ENCODE measurements around the gene GLP1R. TPM values are rescaled to one million over a fixed set of nuclear protein-coding genes. Genes with fewer than 3 reads are reported as not detected.

GLP1R gene
- total RNA-seq, 1 experiment from 2014 or later = 0.85 TPM

- no peak overlapping the region for H3T11ph ChIP-seq (ENCODE audit: low read length)
- H4K5ac ChIP-seq (ENCODE audit: insufficient read length, low read depth, low read length) = no peak overlapping the region
- no peak overlapping the region for H4K8ac ChIP-seq (replicated peaks; ENCODE audit: insufficient read length, low read depth, low read length)
- H2AK5ac ChIP-seq (ENCODE audit: insufficient read length, low read length) = no peak overlapping the region
- H3K23ac ChIP-seq (ENCODE audit: insufficient read length, low read depth, low read length) = no peak overlapping the region
- H4K20me1 ChIP-seq (ENCODE audit: control insufficient read depth, insufficient read depth, insufficient read length) = peaks cover 2% of the 10 kb centered on the region
- no peak overlapping the region for H2BK20ac ChIP-seq (ENCODE audit: low read depth, low read length, poor library complexity, severe bottlenecking)
- H3K27ac ChIP-seq (ENCODE audit: insufficient read length, low read depth, low read length) = no peak overlapping the region
- no peaks in the 10 kb centered on the region for H3K23me2 ChIP-seq (ENCODE audit: insufficient read length, low read depth, low read length, poor library complexity, severe bottlenecking)
- no peaks in the 10 kb centered on the region for H3K79me1 ChIP-seq (ENCODE audit: insufficient read depth, low read depth, low read length, poor library complexity, severe bottlenecking)
- H3K56ac ChIP-seq (ENCODE audit: insufficient read length, low read depth, low read length) = no peak overlapping the region
- peaks cover 14 to 15% of the 10 kb centered on the region in 2 experiments for H3K4me1 Mint-ChIP-seq
- H2BK120ac ChIP-seq (ENCODE audit: low read depth, low read length, poor library complexity, severe bottlenecking) = no peak overlapping the region
- no peaks in the 10 kb centered on the region for H3K36me3 Mint-ChIP-seq (ENCODE audit: insufficient read depth in 1 of 3, low read depth in 3 of 3)
- no peaks in the 10 kb centered on the region for H3K9me3 ChIP-seq (ENCODE audit: control insufficient read depth, low read depth, low read length)
- H3K27me3 ChIP-seq (ENCODE audit: insufficient read depth, low read length) = no peaks in the 10 kb centered on the region
- no peak overlapping the region for H3K4me3 Mint-ChIP-seq
- H3K18ac ChIP-seq (ENCODE audit: insufficient read length, low read depth, low read length) = no peak overlapping the region
- no peak overlapping the region for H2BK15ac ChIP-seq (ENCODE audit: low read depth, low read length)
- H4K91ac ChIP-seq (ENCODE audit: insufficient read length, low read depth, low read length) = no peak overlapping the region
- no CpG with 5 or more reads among the region's 2 CpGs for WGBS (ENCODE audit: extremely low coverage, insufficient read length, low lambda C conversion rate)
- no peak for TF ChIP-seq CTCF (conservative IDR thresholded peaks at IDR 0.05)
- H2BK5ac ChIP-seq (ENCODE audit: insufficient read length, low read length) = no peak overlapping the region
- H3K27me3 Mint-ChIP-seq (ENCODE audit: low read depth) = peaks cover 2% of the 10 kb centered on the region
- no peak overlapping the region for H3K27ac Mint-ChIP-seq
- H2BK12ac ChIP-seq (ENCODE audit: insufficient read length, low read depth, low read length) = no peak overlapping the region
- peak; percentile 59 for DNase-seq
- H3K4ac ChIP-seq (ENCODE audit: low read depth, low read length) = no peak overlapping the region
- H3K79me2 ChIP-seq (ENCODE audit: insufficient read depth, low read length) = no peaks in the 10 kb centered on the region
- no peak overlapping the region for H3K4me2 ChIP-seq (ENCODE audit: insufficient read depth, insufficient read length, low read length)
- no peak overlapping the region for H2AFZ ChIP-seq (ENCODE audit: low read length)
- no peak overlapping the region for H3K9ac ChIP-seq (ENCODE audit: extremely low read depth, insufficient read length, low read length)
- no peak overlapping the region for H3K14ac ChIP-seq (ENCODE audit: insufficient read depth, low read length)
- H3K9me3 Mint-ChIP-seq = no peaks in the 10 kb centered on the region
- H3K4me1 ChIP-seq (ENCODE audit: insufficient read depth, low read length) = no peaks in the 10 kb centered on the region
These were observed 88.7 kb downstream of the GLP1R start for GRCh38 chr6:39137245-39137644.

Other genes with a start within 250 kb of the GLP1R start
- 9.4 and 9.6 TPM in 2 replicates for gene SAYSD1, start 66.4 kb downstream of the GLP1R start, total RNA-seq (2021)
- gene KCNK5, start 180.7 kb downstream of the GLP1R start, total RNA-seq (2021) = 30.0 and 31.8 TPM in 2 replicates